Endothelial cell of umbilical vein (primary cell): Measurements from ENCODE around the gene GKN2.

Experiments used
- CTCF ChIP-seq, 2 donors: IDR thresholded peaks; 1 replicate in 1 of 2; 2 replicates in 1 of 2; pipeline ENCODE4 v1.5.1; 2011; ENCODE audit warnings: low read length in 2 of 2, mild to moderate bottlenecking in 2 of 2, moderate library complexity in 2 of 2, control low read depth in 1 of 2, inconsistent platforms in 1 of 2, low read depth in 1 of 2; ENCODE audit not compliant: insufficient read depth in 1 of 2; ENCODE audit errors: extremely low read depth in 1 of 2
- MAX ChIP-seq: IDR thresholded peaks from 2 replicates; pipeline ENCODE4 v1.6.1; 2011; ENCODE audit not compliant: insufficient read depth, insufficient read length
- MYC ChIP-seq: IDR thresholded peaks from one replicate; pipeline ENCODE4 v1.6.1; 2011; ENCODE audit warnings: mild to moderate bottlenecking, low read depth, low read length
- POLR2A ChIP-seq: IDR thresholded peaks from 2 replicates; pipeline ENCODE4 v1.6.1; 2012; ENCODE audit warnings: low read depth, mild to moderate bottlenecking, control low read depth, low read length

- no peak for TF ChIP-seq CTCF (IDR thresholded peaks at IDR 0.05; ENCODE audit: extremely low read depth in 1 of 2, insufficient read depth in 1 of 2, low read depth in 1 of 2, low read length in 2 of 2)
- no peak for TF ChIP-seq MYC
- no peak for TF ChIP-seq MAX
- no peak for TF ChIP-seq POLR2A
Observed at GRCh38 chr2:68995916-68996315, 43.2 kb upstream of the GKN2 start.
